ENCODE data around the gene ANP32B.

ANP32B gene

DNA sequence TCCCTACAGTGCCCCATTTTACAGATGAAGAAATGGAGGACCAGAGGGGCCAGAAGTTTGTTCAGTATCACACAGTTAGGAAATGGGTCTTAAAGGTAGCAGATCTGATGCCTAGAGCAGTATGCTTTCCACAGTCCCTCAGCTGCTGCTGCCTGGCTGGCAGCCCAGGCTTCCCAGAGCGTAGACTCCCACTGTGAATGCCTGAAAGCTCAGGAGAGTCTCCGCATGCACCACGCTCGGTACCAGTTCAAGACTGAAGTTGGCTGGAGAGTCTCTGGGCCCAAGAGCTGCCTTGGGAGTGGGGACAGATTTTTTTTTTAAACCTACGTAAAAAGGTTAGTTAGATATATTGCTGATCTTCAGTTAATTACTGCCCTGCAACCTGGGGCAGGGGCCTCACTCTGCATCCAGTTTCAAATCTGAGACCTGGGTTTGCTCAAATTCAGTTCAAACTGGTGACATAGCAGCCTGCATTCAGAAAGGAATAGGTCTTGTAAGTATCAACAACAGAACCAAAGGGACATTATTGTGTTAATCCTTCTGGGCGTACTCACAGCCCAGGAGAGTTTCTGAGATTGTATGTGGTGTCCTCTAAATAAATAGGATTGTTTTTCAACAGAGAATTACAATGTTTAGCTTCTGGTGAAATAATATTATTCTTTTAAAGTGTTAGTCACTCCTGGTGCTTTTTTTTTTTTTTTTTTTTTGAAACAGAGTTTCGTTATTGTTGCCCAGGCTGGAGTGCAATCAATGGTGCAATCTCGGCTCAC lies 81.7 kb downstream of the ANP32B start:
- DNase-seq, result peak in 2 of 56 donors; percentile 2 to 6
